Femur (tissue), 1 donor: ENCODE results near the gene WFDC8.
"Not testable (repeated sequence)": the region's sequence is repeated elsewhere in the genome, so short reads cannot be mapped to it uniquely, and the experiment has no call there.

ENCODE experiments used
- DNase-seq: peaks from one replicate; pipeline ENCODE4 v3.0.0-alpha.2; 2017

Gene WFDC8

GRCh38 chr20:45579184-45579583 lies at the start of gene WFDC8:
WFDC8 (minus strand) TSS chr20:45579284; CDS start chr20:45579247, 37 bp downstream.
- DNase-seq, result no peak

DNA sequence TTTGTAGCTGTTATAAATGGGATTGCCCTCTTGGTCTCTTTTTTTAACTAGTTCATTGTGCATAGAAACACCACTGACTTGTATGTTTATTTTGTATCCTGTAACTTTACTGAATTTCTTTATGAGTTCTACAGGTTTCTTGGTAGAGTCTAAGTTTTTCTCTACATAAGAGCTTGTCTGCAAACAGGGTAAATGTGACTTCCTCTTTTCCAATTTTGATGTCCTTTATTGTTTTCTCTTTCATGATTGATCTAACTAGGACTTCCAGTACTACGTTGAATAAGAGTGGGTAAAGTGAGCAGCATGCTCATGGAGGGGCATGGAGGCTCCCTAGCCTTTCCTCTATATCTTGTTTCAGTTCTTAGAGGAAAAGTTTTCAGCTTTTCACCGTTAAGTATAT lies 47.5 kb upstream of the WFDC8 start:
- DNase-seq, result no peak

GRCh38 chr20:45621593-45621992 lies 42.5 kb upstream of the WFDC8 start:
- DNase-seq, result no peak

DNA sequence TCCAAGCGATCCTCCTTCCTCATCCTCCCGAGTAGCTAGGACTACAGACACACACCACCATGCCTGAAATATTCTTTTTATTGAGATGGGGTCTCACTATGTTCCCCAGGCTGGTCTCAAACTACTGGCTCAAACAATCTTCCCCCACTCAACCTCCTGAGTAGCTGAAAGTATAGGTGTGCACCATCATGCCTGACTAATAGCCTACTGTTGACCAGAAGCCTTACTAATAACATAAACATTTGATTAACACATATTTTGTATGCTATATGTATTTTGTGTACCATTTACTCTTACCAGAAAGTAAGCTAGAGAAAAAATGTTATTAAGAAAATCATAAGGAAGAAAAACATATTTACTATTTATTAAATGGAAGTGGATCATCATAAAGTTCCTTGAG lies 38.5 kb upstream of the WFDC8 start:
- DNase-seq, result no peak

DNA sequence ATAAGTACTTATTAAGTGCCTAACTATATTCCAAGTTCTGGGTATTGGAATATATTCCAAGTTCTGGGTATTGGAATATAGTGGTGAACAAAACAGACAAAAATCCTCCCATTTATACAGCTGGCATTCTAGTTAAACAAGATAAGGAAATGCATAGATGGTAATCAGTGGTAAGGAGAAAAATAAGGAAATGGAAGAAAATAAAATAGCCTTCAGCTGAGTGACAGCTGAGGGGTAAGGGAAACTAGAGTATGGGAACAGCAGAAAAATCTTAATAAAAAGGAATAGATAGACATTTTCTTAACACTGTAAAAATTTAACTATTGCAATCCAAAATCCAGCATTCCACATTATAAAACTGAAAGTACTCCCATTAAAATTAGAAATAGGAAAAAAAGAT lies 33.2 kb upstream of the WFDC8 start:
- no peak for DNase-seq

GRCh38 chr20:45611054-45611453 lies 32.0 kb upstream of the WFDC8 start:
- no peak for DNase-seq

DNA sequence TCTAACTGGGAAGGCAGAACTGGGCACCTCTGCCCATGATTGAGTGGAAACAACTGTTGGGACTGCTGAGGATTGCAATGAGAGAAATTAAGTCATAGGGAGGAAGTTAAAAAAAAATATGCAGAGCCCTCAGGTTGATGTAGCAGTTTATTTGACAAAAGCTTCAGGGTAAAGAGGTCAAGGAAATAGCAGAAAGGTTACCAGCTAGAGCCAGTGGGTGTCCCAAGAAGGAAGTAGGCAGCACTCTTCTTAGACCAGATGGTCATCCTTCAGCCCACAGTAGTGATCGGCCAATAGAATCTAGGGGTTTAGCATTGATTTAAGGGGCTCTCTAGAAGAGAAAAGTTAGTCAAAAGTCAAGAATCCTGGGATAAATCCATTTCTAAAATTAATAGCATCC lies 28.7 kb upstream of the WFDC8 start:
- DNase-seq, result no peak

- DNase-seq, result no peak
These were observed 16.2 kb upstream of the WFDC8 start for GRCh38 chr20:45595235-45595634.

- no peak for DNase-seq
These were observed 14.4 kb upstream of the WFDC8 start for GRCh38 chr20:45593498-45593897.

DNA sequence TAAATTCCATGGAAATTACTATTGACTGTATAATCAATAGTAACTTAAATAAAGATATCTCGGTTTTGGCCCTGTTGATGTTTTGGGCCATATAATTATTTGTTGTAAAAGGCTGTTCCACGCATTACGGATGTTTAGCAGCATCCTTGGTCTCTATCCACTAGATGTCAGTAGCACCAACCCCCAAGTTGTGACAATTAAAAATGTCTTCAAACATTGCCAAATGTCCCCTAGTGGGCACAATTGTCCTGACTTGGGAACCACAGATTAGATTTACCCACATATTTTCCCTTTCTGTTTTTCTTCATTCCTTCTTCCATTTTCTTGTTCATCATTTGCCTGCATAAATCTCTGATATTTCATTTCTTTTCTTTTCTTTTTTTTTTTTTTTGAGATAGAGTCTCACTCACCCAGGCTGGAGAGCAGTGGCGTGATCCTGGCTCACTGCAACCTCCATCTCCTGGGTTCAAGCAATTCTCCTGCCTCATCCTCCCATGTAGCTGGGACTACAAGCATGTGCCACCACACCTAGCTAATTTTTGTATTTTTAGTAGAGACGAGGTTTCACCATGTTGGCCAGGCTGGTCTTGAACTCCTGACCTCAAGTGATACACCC lies 13.6 kb upstream of the WFDC8 start:
- DNase-seq, result no peak

GRCh38 chr20:45589725-45590124 lies 10.6 kb upstream of the WFDC8 start:
- no peak for DNase-seq

GRCh38 chr20:45588800-45589199 lies 9.7 kb upstream of the WFDC8 start:
- DNase-seq, result no peak

GRCh38 chr20:45585986-45586385 lies 6.9 kb upstream of the WFDC8 start:
- DNase-seq, result not testable (repeated sequence)

GRCh38 chr20:45584294-45584693 lies 5.2 kb upstream of the WFDC8 start:
- DNase-seq, result not testable (repeated sequence)

DNA sequence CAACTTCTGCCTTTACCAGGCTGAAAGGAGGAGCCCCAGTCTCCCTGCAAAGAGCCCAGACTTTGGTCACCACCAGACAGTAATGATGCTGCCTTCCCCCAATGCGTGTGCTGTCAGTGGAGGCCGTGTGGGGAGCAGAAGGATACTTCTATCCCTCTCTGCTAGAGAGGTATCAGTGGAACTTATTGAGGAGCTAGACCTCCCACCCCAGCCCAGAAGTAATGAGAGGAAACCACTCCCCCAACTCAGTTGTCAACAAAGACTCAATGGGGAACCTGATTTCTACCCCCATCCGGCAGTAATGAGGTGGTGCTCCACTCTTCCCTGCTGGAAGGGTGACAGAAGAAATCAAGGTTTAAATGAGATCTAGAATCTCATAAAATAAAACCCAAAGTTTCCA lies 4.4 kb upstream of the WFDC8 start:
- DNase-seq, result no peak

GRCh38 chr20:45581702-45582101 lies 2.6 kb upstream of the WFDC8 start:
- no peak for DNase-seq

GRCh38 chr20:45578231-45578630 lies 853 bp downstream of the WFDC8 start:
- DNase-seq, result no peak

- DNase-seq, result no peak
These were observed 2.1 kb downstream of the WFDC8 start for GRCh38 chr20:45576995-45577394.

DNA sequence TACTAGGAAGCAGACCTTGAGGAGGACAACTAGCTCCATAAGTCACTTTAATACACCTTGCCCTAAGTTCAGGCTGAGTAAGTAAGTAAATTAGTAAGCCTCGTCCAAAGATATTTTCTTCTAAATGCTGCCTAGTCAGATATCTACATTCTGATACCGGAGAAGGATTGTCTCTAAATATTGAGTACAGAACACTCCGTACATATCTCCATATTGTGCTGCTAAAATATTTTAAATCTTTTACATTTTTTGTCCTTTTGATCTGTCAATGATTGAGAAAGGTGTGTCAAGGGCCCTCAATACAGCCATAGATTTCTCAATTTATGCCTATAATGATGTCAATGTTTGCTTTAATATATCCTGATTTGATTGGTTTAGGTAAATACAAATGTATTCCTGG lies 3.2 kb downstream of the WFDC8 start:
- no peak for DNase-seq

DNA sequence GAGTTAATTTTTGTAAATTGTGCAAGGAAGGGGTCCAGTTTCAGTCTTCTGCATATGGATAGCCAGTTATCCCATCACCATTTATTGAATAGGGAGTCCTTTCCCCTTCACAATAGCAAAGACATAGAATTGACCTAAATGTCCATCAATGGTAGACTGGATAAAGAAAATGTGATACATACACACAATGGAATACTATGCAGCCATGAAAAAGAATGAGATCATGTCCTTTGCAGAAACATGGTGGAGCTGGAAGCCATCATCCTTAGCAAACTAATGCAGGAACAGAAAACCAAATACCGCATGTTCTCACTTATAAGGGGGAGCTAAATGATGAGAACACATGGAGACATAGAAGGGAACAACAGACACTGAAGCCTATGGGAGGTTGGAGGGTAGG lies 9.4 kb downstream of the WFDC8 start:
- not testable (repeated sequence) for DNase-seq

DNA sequence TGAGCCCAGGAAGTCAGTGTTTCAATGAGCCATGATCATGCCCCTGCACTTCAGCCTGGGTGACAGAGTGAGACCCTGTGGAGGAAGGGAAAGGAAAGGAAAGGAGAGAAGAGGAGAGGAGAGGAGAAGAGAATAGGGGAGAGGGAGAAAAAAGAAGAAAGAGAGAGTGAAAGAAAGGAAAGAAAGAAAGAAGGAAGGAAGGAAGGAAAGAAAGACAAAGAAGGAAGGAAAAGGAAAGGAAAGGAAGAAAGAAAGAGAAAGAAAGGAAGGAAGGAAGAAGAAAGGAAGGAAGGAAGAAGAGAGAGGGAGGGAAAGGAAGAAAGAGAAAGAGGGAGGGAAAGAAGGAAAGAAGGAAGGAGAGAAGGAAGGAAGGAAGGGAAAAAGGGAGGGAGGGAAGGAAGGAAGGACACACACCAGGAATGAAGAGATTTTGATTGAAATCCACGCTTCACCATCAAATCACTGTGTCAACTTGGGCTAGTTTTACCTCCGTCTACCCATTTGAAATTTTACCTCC lies 14.3 kb downstream of the WFDC8 start:
- DNase-seq, result no peak

- no peak for DNase-seq
These were observed 23.9 kb downstream of the WFDC8 start for GRCh38 chr20:45555198-45555597.

DNA sequence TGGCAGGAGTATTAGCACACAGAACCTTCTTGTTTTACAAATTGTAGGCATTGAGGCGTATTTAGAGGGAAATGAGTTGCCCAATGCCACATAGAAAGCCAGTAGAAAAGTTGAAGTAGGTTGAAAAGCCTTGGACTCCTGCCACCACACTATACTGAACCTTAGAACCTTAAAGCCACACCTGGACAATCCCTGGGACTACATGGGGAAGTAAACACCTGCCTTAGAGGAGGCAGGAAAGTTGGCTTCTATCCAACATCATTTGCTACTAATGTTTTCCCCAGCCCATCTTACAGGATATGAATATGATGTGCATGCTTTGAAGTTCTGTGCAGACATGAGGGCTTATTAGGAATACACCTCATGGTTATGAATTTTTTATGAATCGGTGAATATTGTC lies 26.6 kb downstream of the WFDC8 start:
- DNase-seq, result no peak

- DNase-seq, result no peak
These were observed 28.3 kb downstream of the WFDC8 start for GRCh38 chr20:45550765-45551164.

- DNase-seq, result no peak
These were observed 30.7 kb downstream of the WFDC8 start for GRCh38 chr20:45548410-45548809.
